C4-2B (cell line): ENCODE data around the gene BRICD5.

ENCODE experiments used
- CTCF ChIP-seq: fragments of 450-650 bp; conservative IDR thresholded peaks from 2 replicates; pipeline ENCODE4 v1.5.1; 2017; ENCODE audit warnings: mild to moderate bottlenecking
- ZFX ChIP-seq: fragments of 450-650 bp; IDR thresholded peaks from 2 replicates; pipeline ENCODE4 v1.6.1; 2017

- TF ChIP-seq CTCF (no peak), ZFX (no peak)
Observed at GRCh38 chr16:2177561-2177960, 33.1 kb downstream of the BRICD5 start.
